HG03103 (cell line): ENCODE measurements around the gene PARG.
"Not testable (repeated sequence)": the region's sequence is repeated elsewhere in the genome, so short reads cannot be mapped to it uniquely, and the experiment has no call there.

Experiments used
- ATAC-seq: cut with Tn5 transposase; IDR thresholded peaks from one replicate; pipeline ENCODE4 v1.9.1; 2021; ENCODE audit warnings: low read depth; ENCODE audit not compliant: unreplicated experiment

Gene PARG

GRCh38 chr10:49908290-49909080 lies 33.3 kb downstream of the PARG start:
- not testable (repeated sequence) for ATAC-seq

- not testable (repeated sequence) for ATAC-seq
Measured at GRCh38 chr10:49903829-49904228, 38.0 kb downstream of the PARG start.

DNA sequence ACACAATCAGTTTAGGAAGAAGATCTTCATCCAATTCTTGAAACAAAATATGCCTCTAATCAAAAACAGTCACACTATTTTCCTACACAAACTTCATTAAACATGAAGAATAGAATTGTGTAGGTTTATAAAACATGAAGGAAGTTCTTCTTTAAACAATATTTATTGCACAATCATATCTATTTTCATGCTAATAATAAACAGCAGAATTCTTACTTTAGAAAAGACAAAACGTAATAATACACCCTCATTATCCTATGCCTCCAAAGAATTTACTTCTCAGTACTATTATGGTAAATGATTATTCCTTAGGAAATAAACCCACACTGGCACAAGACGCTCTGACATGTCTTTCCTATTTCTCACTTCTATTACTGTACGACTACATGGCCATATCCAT lies 41.4 kb downstream of the PARG start:
- ATAC-seq, result not testable (repeated sequence)

- ATAC-seq, result not testable (repeated sequence)
Measured at GRCh38 chr10:49899999-49900398, 41.8 kb downstream of the PARG start.

DNA sequence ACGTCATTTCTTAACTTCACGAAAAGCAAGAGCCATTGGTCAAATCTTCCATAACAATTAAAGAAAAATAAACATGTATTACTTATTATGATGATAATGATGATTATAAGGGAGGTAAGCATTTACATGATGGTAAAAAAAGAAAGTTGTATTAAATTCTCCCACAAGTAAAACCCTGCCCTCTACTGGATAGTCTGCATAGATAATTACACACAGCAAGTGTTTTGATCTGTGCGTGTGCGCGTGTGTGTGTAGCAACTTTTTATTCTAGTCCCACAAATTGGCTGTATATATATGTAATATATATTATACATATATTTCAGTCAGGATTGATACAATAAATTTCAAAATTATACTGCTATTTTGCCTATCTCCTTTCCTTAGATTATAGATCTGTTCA lies 51.8 kb downstream of the PARG start:
- not testable (repeated sequence) for ATAC-seq

- ATAC-seq, result not testable (repeated sequence)
Measured at GRCh38 chr10:49884739-49885331, 57.0 kb downstream of the PARG start.

GRCh38 chr10:49883852-49884251 lies 58.0 kb downstream of the PARG start:
- ATAC-seq, result not testable (repeated sequence)

DNA sequence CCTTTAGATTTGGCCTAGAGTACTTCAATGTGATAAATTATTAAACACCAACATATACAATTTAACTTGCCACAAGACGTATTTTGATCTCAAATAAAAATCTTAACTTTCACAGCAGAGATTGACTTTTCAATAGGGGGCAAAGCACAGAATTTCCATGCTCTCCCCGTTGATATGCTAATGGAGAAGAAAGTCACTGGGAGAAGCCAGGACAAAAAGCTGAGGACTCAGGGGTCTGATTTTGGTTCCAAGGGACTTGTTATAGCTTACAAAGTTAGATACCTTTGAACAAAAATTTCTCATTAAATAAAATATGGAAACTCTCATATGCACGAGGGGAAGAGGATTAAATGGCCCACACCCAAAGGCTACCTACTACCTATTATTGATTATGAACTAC lies 59.5 kb downstream of the PARG start:
- ATAC-seq, result not testable (repeated sequence)

GRCh38 chr10:49872740-49873139 lies 69.1 kb downstream of the PARG start:
- not testable (repeated sequence) for ATAC-seq

- not testable (repeated sequence) for ATAC-seq
Measured at GRCh38 chr10:49871462-49871861, 70.4 kb downstream of the PARG start.

DNA sequence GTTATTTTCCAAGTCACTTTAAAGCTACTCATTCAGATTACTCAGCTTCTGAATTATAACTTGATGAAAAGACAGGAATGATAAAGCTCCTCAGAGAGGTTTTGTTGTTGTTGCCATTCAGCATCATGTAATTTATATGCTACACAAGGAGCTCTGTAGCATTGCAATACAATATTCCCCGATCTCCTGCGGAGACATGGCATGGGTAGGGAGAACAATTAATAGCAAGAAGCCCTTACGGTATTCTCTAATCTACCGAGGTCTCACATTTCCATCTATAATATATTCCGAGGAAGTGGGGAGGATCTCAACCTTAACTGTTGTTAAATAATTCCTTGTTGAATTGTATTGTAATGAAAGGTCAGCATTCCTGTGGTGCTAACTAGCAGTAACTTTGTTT lies 81.9 kb downstream of the PARG start:
- ATAC-seq, result not testable (repeated sequence)

DNA sequence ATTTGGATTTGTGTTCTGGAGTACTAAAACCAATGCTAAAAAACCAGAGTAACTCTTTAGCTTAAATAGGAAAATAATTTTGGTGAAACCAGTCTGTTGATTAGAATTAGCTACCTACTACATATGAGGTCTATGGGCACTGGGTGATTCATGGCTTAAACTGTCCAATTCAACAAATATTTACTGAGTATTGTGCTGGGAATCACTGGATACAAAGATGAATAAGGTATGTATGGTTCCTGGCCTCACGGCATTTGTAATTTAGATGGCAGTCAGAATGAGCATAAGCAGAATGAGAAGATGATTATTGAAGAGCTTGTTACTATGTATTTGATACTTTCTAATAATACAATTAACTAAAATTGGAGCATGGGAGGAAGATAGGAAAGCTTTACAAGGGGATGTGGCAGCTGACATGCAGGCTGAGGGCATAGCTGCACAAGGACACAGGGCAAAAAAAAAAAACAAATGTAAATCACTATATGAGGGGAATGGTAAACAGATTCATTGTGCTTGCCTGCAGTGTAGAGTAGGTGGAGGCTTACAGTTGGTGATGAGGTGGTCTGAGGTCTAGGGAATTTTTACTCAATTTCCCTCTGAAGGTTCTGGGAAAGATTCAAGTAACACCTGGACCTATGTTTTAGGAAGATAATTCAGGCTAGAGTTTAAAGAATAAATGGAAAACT lies 83.0 kb downstream of the PARG start:
- not testable (repeated sequence) for ATAC-seq

DNA sequence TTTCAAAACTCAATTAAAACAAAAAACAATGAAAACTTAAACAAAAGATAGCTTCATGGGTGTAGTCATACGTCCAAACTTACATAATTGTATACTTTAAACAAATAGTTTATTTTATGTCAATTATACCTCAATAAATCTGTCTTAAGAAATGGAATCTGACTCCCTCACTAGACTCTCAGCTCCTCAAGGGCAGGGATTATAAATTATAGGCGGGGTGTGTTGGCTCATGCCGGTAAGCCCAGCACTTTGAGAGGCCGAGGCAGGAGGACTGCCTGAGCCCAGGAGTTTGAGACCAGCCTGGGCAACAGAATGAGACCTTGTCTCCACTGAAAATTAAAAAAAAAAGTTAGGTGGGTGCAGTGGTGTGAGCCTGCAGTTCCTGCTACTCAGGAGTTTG lies 92.3 kb downstream of the PARG start:
- not testable (repeated sequence) for ATAC-seq

GRCh38 chr10:49844775-49845595 lies 96.8 kb downstream of the PARG start:
- no peak for ATAC-seq

DNA sequence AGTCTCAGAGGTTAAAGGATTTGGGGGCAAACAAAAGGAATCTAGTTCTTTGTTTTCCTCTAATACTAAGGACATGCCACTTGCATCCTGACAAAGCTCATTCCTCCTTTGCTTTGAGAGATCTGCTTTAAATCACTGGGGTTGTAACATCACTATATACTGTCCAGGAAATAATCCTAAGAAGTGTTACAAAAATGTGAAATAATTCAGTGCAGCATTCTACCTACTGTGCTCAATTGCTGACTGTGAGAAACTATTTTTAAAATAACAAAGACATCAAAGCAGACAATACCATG lies 99.5 kb downstream of the PARG start:
- not testable (repeated sequence) for ATAC-seq

GRCh38 chr10:49841615-49842332 lies 100.1 kb downstream of the PARG start:
- no peak for ATAC-seq

DNA sequence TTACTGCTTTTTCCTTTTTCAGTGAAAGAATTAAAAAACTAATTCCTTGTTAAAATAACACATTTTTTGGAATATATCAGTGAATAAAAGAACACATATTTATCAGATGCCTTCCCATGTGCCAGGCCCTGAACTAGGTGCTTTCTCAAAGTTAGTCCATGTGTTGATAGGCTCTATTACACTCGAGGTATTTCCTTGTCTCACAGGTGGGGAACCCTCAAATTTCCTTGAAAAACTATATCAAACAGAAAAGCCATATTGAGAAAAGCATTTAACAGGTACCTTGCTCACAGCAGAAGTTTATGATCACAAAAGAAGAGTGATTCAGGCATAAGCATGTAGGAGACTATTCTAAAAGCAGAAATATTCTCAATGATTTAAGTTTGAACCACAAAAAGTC lies 104.1 kb downstream of the PARG start:
- no peak for ATAC-seq

GRCh38 chr10:49837051-49837478 lies 104.8 kb downstream of the PARG start:
- no peak for ATAC-seq

DNA sequence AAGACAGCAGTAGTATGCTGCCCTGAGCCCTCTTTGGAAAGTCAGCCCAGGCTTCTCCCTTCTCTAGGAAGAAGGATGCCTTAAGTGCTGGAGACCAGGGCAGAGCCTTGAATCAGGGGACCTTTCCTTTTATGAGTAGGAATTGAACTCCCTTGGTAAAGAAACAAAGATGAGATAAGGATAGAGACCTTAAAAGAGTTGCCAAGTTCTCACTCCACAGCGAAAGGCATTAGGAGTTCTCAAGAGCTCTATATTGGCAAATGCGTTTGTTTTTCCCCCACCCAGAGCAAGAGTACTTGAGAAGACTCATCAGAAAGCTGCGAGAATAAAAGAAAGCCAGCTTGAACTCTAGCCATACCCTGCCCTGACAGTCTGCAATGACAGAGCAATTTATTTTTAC lies 106.9 kb downstream of the PARG start:
- ATAC-seq, result no peak

- no peak for ATAC-seq
Measured at GRCh38 chr10:49834201-49834600, 107.6 kb downstream of the PARG start.
